ENCODE measurements around the gene CHIT1.
A peak's percentile ranks its signal among the peaks of the same experiment; 100 is the strongest.

Gene CHIT1

GRCh38 chr1:203175237-203175826 lies 54.1 kb downstream of the CHIT1 start, which contains the start of gene MYBPH:
Gene MYBPH (minus strand): TSS chr1:203175826. CDS start chr1:203175755, 71 bp downstream.
- no peak for DNase-seq (ENCODE audit: low read depth in 3 of 3)

GRCh38 chr1:203174324-203174985 lies 55.0 kb downstream of the CHIT1 start:
- no peak for DNase-seq (ENCODE audit: low read depth in 3 of 3)

GRCh38 chr1:203173566-203173965 lies 55.9 kb downstream of the CHIT1 start:
- no peak for DNase-seq (ENCODE audit: low read depth in 3 of 3)

- DNase-seq (ENCODE audit: low read depth in 3 of 3), result no peak
Observed at GRCh38 chr1:203173011-203173555, 56.4 kb downstream of the CHIT1 start.

- DNase-seq (ENCODE audit: low read depth in 3 of 3), result peak; percentile 14 to 53 (median 15)
Observed at GRCh38 chr1:203172184-203173010, 57.1 kb downstream of the CHIT1 start.

- DNase-seq (ENCODE audit: low read depth in 3 of 3), result no peak
Observed at GRCh38 chr1:203171341-203172183, 57.9 kb downstream of the CHIT1 start.

GRCh38 chr1:203170625-203171330 lies 58.7 kb downstream of the CHIT1 start:
- no peak for DNase-seq (ENCODE audit: low read depth in 3 of 3)

GRCh38 chr1:203169770-203170520 lies 59.5 kb downstream of the CHIT1 start:
- DNase-seq (ENCODE audit: low read depth in 3 of 3), result no peak

GRCh38 chr1:203168991-203169390 lies 60.5 kb downstream of the CHIT1 start:
- no peak for DNase-seq (ENCODE audit: low read depth in 3 of 3)

- no peak for DNase-seq (ENCODE audit: low read depth in 3 of 3)
Observed at GRCh38 chr1:203168256-203168786, 61.2 kb downstream of the CHIT1 start.

- DNase-seq (ENCODE audit: low read depth in 3 of 3), result no peak
Observed at GRCh38 chr1:203167913-203168200, 61.6 kb downstream of the CHIT1 start.

GRCh38 chr1:203167026-203167912 lies 62.2 kb downstream of the CHIT1 start:
- no peak for DNase-seq (ENCODE audit: low read depth in 3 of 3)

GRCh38 chr1:203166192-203166940 lies 63.1 kb downstream of the CHIT1 start:
- DNase-seq (ENCODE audit: low read depth in 3 of 3), result no peak
